Fibroblast of lung (primary cell): ENCODE measurements around the gene SLC34A3. TPM values are rescaled to one million over a fixed set of nuclear protein-coding genes. Genes with fewer than 3 reads are reported as not detected.

Source experiments
- DNase-seq, 2 donors: peaks; one replicate each; pipeline versions ENCODE4 v3.0.0 to v3.0.0-alpha.2; 2010; ENCODE audit warnings: low read depth in 2 of 2
- H2AFZ ChIP-seq: 2 replicates; pipeline ENCODE4 v1.5.1; 2012; ENCODE audit warnings: low read length, control low read depth, inconsistent platforms
- H3K27ac ChIP-seq: 2 replicates; pipeline ENCODE4 v1.5.1; 2011; ENCODE audit warnings: low read length, control low read depth; ENCODE audit not compliant: insufficient read depth
- H3K27me3 ChIP-seq: 2 replicates; pipeline ENCODE4 v1.5.1; 2011; ENCODE audit warnings: mild to moderate bottlenecking, low read length; ENCODE audit not compliant: control insufficient read depth, insufficient read depth
- H3K36me3 ChIP-seq: 2 replicates; pipeline ENCODE4 v1.5.1; 2011; ENCODE audit warnings: low read length; ENCODE audit not compliant: control insufficient read depth, insufficient read depth
- H3K4me1 ChIP-seq: 2 replicates; pipeline ENCODE4 v1.5.1; 2011; ENCODE audit warnings: low read length; ENCODE audit not compliant: control insufficient read depth, insufficient read depth; ENCODE audit errors: extremely low read depth
- H3K4me2 ChIP-seq: 2 replicates; pipeline ENCODE4 v1.5.1; 2011; ENCODE audit warnings: low read length, control low read depth; ENCODE audit not compliant: insufficient read depth; ENCODE audit errors: extremely low read depth
- H3K4me3 ChIP-seq, 4 experiments: fragments of 200-600 bp in 1 of 4; sonication (generic) in 1 of 4; replicated peaks in 1 of 4; 2 replicates each; pipeline ENCODE4 v1.5.1; 2011 to 2016; ENCODE audit warnings: low read length in 4 of 4, low read depth in 3 of 4, mild to moderate bottlenecking in 3 of 4, control low read depth in 2 of 4, inconsistent platforms in 1 of 4, mixed read lengths in 1 of 4; ENCODE audit not compliant: insufficient read depth in 1 of 4; ENCODE audit errors: control extremely low read depth in 1 of 4
- H3K79me2 ChIP-seq: 2 replicates; pipeline ENCODE4 v1.5.1; 2012; ENCODE audit warnings: mild to moderate bottlenecking, low read length, inconsistent platforms; ENCODE audit not compliant: control insufficient read depth, insufficient read depth
- H3K9ac ChIP-seq: 2 replicates; pipeline ENCODE4 v1.5.1; 2011; ENCODE audit warnings: mild to moderate bottlenecking, low read length, control low read depth; ENCODE audit not compliant: insufficient read depth
- H3K9me3 ChIP-seq: 2 replicates; pipeline ENCODE4 v1.5.1; 2012; ENCODE audit warnings: low read depth, low read length; ENCODE audit not compliant: control insufficient read depth, insufficient read depth
- H4K20me1 ChIP-seq: 2 replicates; pipeline ENCODE4 v1.5.1; 2011; ENCODE audit warnings: low read length; ENCODE audit not compliant: control insufficient read depth, insufficient read depth; ENCODE audit errors: extremely low read depth
- EZH2 ChIP-seq: IDR thresholded peaks from 2 replicates; pipeline ENCODE4 v1.5.1; 2012; ENCODE audit warnings: low read length, control low read depth, mild to moderate bottlenecking; ENCODE audit errors: missing control alignments
- polyA plus RNA-seq, 2 donors: library from polyadenylated mRNA; depleted of rRNA in 1 of 2; stranded (reverse) in 1 of 2; unstranded in 1 of 2; fragments of >200 nt; gene quantifications; 2 replicates each; pipeline ENCODE4 v1.2.1, GENCODE V29; 2011 to 2012; ENCODE audit warnings: missing spikeins in 1 of 2
- total RNA-seq: library from RNA; depleted of rRNA; stranded (reverse); fragments of >200 nt; gene quantifications from 2 replicates; pipeline ENCODE4 v1.2.1, GENCODE V29; 2014
- TF ChIP-seq, protein P1 (sequence below), 2 donors: IDR thresholded peaks in 1 of 2; conservative IDR thresholded peaks in 1 of 2; 1 replicate in 1 of 2; 2 replicates in 1 of 2; pipeline ENCODE4 v1.5.1; 2011 to 2012; ENCODE audit warnings: low read length in 2 of 2, control low read depth in 1 of 2, inconsistent platforms in 1 of 2, low read depth in 1 of 2, mild to moderate bottlenecking in 1 of 2

The SLC34A3 gene
- total and polyA plus RNA-seq, 2 donors (not counting 1 experiment from before 2014, with no cell fraction given) = not detected

GRCh38 chr9:137211532-137211931 is 19.2 kb upstream of the SLC34A3 start:
- H3K36me3 ChIP-seq = peaks cover 14% of the 10 kb centered on the region
- H3K27ac ChIP-seq = no peak overlapping the region
- no peak for DNase-seq

DNA sequence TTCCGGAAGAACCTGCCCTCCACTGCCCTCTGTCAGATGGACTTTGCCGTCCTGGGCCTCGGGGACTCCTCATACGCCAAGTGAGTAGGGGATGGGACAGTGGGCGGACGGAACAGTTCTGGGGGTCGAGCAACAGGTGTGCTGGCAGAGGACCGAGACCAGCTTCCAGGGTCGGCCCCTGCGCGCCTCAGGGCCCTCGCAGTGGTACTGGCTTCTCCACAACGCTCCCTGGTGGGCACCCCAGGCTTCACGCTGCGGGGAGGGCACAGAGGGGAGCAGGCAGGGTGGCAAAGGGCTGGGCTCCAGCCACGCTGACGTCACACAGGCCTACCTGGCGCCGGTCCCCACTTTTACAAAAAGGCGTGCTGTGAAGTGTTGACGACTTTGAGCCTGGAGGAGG is 18.2 kb upstream of the SLC34A3 start:
- H2AFZ ChIP-seq = no peak overlapping the region
- H3K4me3 ChIP-seq = no peak overlapping the region
- peaks cover under 1% of the 10 kb centered on the region for H3K79me2 ChIP-seq
- H3K9ac ChIP-seq = no peak overlapping the region
- H3K36me3 ChIP-seq = peaks cover 17% of the 10 kb centered on the region
- no peaks in the 10 kb centered on the region for H3K4me1 ChIP-seq
- H3K9me3 ChIP-seq = no peaks in the 10 kb centered on the region
- no peak for DNase-seq
- no peak for TF ChIP-seq EZH2
- TF ChIP-seq, protein P1, sequence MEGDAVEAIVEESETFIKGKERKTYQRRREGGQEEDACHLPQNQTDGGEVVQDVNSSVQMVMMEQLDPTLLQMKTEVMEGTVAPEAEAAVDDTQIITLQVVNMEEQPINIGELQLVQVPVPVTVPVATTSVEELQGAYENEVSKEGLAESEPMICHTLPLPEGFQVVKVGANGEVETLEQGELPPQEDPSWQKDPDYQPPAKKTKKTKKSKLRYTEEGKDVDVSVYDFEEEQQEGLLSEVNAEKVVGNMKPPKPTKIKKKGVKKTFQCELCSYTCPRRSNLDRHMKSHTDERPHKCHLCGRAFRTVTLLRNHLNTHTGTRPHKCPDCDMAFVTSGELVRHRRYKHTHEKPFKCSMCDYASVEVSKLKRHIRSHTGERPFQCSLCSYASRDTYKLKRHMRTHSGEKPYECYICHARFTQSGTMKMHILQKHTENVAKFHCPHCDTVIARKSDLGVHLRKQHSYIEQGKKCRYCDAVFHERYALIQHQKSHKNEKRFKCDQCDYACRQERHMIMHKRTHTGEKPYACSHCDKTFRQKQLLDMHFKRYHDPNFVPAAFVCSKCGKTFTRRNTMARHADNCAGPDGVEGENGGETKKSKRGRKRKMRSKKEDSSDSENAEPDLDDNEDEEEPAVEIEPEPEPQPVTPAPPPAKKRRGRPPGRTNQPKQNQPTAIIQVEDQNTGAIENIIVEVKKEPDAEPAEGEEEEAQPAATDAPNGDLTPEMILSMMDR (conservative IDR thresholded peaks at IDR 0.05 in 1 of 2, IDR thresholded peaks at IDR 0.05 in 1 of 2; ENCODE audit: low read depth in 1 of 2, low read length in 2 of 2) = no peak
- H3K4me2 ChIP-seq = no peak overlapping the region
- H3K27me3 ChIP-seq = no peaks in the 10 kb centered on the region
- no peak overlapping the region for H3K27ac ChIP-seq
- no peaks in the 10 kb centered on the region for H4K20me1 ChIP-seq

More at GRCh38 chr9:137211532-137211931, 19.2 kb upstream of the SLC34A3 start:
- peaks cover 11% of the 10 kb centered on the region for H3K79me2 ChIP-seq
- H3K9me3 ChIP-seq = no peaks in the 10 kb centered on the region
- no peak for TF ChIP-seq EZH2
- TF ChIP-seq, protein P1 (conservative IDR thresholded peaks at IDR 0.05 in 1 of 2, IDR thresholded peaks at IDR 0.05 in 1 of 2; ENCODE audit: low read depth in 1 of 2, low read length in 2 of 2) = no peak
- H3K4me2 ChIP-seq = no peak overlapping the region
- H3K9ac ChIP-seq = no peak overlapping the region
- H4K20me1 ChIP-seq = no peaks in the 10 kb centered on the region
- no peak overlapping the region for H2AFZ ChIP-seq
- H3K4me3 ChIP-seq = no peak overlapping the region
- H3K27me3 ChIP-seq = no peaks in the 10 kb centered on the region
- peaks cover under 1% of the 10 kb centered on the region for H3K4me1 ChIP-seq

DNA sequence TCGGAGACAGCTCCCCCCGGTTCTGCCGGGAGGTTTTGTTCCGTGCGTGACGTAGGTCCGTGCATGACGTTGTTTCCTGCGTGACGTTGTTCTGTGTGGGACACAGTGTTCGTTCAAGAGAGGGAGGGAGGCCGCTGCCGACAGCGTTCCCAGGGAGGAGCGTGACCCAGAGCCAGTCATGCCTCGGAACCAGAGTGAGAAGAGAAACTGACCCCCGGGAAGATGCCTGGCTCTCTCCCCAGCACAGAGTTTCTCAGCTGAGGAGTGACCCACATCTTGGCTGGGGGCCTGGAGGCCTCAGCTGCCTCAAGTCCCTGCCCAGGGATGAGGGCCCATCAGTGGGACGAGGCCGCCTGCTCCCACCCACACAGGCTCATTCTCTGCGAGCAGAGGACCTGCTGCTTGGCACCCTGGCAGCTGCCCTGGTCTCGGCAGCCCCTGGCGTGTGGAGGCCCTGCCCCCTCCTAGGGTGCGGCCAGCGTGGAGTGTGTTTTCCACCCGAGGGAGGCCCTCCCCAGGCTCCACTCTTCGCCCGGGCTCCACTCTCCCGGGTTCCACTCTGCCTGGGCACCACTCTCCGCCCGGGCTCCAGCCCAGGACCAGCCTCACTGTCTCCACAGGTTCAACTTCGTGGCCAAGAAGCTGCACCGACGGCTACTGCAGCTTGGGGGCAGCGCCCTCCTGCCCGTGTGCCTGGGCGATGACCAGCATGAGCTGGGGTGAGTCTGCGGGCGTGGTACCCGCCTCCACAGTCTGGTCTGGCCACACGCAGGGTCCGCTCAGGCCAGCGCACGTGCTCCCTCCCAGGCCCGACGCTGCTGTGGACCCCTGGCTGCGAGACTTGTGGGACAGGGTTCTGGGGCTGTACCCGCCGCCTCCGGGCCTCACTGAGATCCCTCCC is 17.3 kb upstream of the SLC34A3 start:
- Histone ChIP-seq H3K9ac (no peak overlapping the region), H3K27me3 (no peaks in the 10 kb centered on the region), H3K4me1 (no peaks in the 10 kb centered on the region), H3K79me2 (no peaks in the 10 kb centered on the region), H3K4me2 (no peak overlapping the region), H3K9me3 (no peaks in the 10 kb centered on the region), H3K36me3 (peaks cover 17% of the 10 kb centered on the region), H4K20me1 (no peaks in the 10 kb centered on the region), H2AFZ (no peak overlapping the region), H3K4me3 (no peak overlapping the region), H3K27ac (no peak overlapping the region)
- TF ChIP-seq EZH2 = no peak
- TF ChIP-seq, protein P1 (conservative IDR thresholded peaks at IDR 0.05 in 1 of 2, IDR thresholded peaks at IDR 0.05 in 1 of 2; ENCODE audit: low read depth in 1 of 2, low read length in 2 of 2) = peak in 1 of 2 donors; percentile 19
- no peak for DNase-seq
